ENCODE data around the gene MBD5.
"Not testable (repeated sequence)": the region's sequence is repeated elsewhere in the genome, so short reads cannot be mapped to it uniquely, and the experiment has no call there.

MBD5 gene

DNA sequence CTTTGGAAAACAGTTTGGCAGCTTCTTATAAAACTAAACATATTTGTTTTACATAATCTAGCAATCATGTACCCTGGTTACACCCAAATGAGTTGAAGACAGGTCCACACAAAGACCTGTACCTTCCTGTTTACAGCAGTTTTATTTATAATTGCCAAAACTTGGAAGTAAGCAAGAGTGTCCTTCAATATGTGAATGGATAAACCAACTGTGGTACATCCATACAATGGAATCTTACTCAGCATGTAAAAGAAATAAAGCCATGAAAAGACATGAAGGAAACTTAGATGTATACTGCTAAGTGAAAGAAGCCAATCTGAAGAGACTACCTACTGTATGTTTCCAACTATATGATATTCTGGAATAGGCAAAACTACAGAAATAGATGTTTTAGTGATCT is 24.1 kb upstream of the MBD5 start:
- DNase-seq (ENCODE audit: low spot score): no peak

DNA sequence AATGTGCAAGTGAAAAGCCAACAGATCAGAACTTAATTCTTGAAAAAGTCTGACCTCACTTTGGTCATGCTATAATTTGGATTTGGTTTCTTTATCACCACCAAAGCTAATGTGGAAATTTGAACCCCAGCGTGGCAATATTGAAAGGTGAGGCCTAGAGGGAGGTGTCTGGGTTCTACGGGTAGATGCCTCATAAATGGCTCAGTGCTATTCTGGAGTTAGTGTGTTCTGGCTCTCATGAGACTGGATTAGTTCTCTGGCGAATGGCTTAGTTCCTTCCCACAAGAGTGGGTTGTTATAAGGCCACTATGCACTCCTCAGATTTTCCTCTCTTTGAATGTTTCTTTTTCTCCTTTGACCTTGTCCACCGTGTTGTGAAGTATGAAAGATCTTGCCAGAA is 22.7 kb upstream of the MBD5 start:
- CTCF ChIA-PET: no interaction called here
- TF ChIP-seq, protein P1, sequence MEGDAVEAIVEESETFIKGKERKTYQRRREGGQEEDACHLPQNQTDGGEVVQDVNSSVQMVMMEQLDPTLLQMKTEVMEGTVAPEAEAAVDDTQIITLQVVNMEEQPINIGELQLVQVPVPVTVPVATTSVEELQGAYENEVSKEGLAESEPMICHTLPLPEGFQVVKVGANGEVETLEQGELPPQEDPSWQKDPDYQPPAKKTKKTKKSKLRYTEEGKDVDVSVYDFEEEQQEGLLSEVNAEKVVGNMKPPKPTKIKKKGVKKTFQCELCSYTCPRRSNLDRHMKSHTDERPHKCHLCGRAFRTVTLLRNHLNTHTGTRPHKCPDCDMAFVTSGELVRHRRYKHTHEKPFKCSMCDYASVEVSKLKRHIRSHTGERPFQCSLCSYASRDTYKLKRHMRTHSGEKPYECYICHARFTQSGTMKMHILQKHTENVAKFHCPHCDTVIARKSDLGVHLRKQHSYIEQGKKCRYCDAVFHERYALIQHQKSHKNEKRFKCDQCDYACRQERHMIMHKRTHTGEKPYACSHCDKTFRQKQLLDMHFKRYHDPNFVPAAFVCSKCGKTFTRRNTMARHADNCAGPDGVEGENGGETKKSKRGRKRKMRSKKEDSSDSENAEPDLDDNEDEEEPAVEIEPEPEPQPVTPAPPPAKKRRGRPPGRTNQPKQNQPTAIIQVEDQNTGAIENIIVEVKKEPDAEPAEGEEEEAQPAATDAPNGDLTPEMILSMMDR (conservative IDR thresholded peaks at IDR 0.05; ENCODE audit: low read depth): no peak
- POLR2A ChIA-PET (ENCODE audit: low non-redundant PET): no interaction called here
- DNase-seq (ENCODE audit: low spot score): no peak
- no peak overlapping the region for H3K27ac ChIP-seq

More for the DNA sequence above, 24.1 kb upstream of the MBD5 start:
- ChIA-PET POLR2A (ENCODE audit: low non-redundant PET) (no interaction called here), CTCF (no interaction called here)
- TF ChIP-seq, protein P1 (conservative IDR thresholded peaks at IDR 0.05; ENCODE audit: low read depth): no peak
- H3K27ac ChIP-seq: no peak overlapping the region

DNA sequence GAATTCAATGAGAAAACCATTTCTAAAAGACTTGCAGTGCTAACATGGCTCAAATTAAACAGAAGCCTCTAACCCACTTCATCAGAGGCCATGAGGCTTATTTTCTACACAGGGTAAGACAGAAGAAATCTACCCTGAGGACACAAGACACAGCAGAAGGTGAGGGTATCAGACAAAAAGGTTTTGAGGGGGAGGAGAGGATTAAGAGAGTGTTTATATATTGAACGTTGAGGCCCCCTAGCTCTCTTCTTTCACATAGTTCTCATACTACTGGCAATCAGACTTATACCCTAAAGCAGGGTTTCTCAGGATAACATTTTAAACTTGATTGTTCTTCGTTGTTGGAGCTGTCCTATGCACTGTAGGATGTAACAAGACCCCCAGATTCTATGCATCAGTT is 21.8 kb upstream of the MBD5 start:
- CTCF ChIA-PET: no interaction called here
- POLR2A ChIA-PET (ENCODE audit: low non-redundant PET): no interaction called here
- TF ChIP-seq, protein P1 (conservative IDR thresholded peaks at IDR 0.05; ENCODE audit: low read depth): no peak

GRCh38 chr2:148000095-148000494 is 20.8 kb upstream of the MBD5 start:
- TF ChIP-seq, protein P1 (conservative IDR thresholded peaks at IDR 0.05; ENCODE audit: low read depth): no peak
- ChIA-PET CTCF (no interaction called here), POLR2A (ENCODE audit: low non-redundant PET) (no interaction called here)
- no peak for DNase-seq (ENCODE audit: low spot score)
- no peak overlapping the region for H3K27ac ChIP-seq

More for the DNA sequence above, 21.8 kb upstream of the MBD5 start:
- H3K27ac ChIP-seq: no peak overlapping the region
- no peak for DNase-seq (ENCODE audit: low spot score)

DNA sequence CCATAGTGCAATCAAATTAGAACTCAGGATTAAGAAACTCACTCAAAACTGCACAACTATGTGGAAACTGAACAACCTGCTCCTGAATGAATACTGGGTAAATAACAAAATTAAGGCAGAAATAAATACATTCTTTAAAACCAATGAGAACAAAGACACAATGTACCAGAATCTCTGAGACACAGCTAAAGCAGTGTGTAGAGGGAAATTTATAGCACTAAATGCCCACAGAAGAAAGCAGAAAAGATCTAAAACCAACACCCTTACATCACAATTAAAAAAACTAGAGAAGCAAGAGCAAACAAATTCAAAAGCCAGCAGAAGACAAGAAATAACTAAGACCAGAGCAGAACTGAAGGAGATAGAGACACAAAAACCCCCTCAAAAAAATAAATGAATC is 18.5 kb upstream of the MBD5 start:
- H3K27ac ChIP-seq; CTCF ChIA-PET; DNase-seq (ENCODE audit: low spot score); POLR2A ChIA-PET (ENCODE audit: low non-redundant PET): not testable (repeated sequence)

GRCh38 chr2:148006249-148007007 is 14.5 kb upstream of the MBD5 start:
- ChIA-PET POLR2A (ENCODE audit: low non-redundant PET) (no interaction called here), CTCF (no interaction called here)
- TF ChIP-seq, protein P1 (conservative IDR thresholded peaks at IDR 0.05; ENCODE audit: low read depth): no peak
- no peak overlapping the region for H3K27ac ChIP-seq
- no peak for DNase-seq (ENCODE audit: low spot score)

GRCh38 chr2:148007219-148007900 is 13.5 kb upstream of the MBD5 start:
- DNase-seq (ENCODE audit: low spot score): no peak
- TF ChIP-seq, protein P1 (conservative IDR thresholded peaks at IDR 0.05; ENCODE audit: low read depth): no peak
- ChIA-PET CTCF (no interaction called here), POLR2A (ENCODE audit: low non-redundant PET) (interaction anchor here (0.6 kb wide), 1 partner anchor 13 kb away, joined by 6 read pairs; the partner anchor contains the start of genes MBD5 and ORC4)
- no peak overlapping the region for H3K27ac ChIP-seq

- DNase-seq (ENCODE audit: low spot score); H3K27ac ChIP-seq; POLR2A ChIA-PET (ENCODE audit: low non-redundant PET); CTCF ChIA-PET: not testable (repeated sequence)
Observed at GRCh38 chr2:148008411-148008810, 12.5 kb upstream of the MBD5 start.
